Erythroblast (primary cell): ENCODE data around the gene IDUA.

Experiments used
- GATA1 ChIP-seq: IDR thresholded peaks from 2 replicates; pipeline ENCODE4 v1.6.1; 2011; ENCODE audit warnings: low read depth, mild to moderate bottlenecking, control low read depth, low read length, moderate library complexity
- POLR2A ChIP-seq: IDR thresholded peaks from 2 replicates; pipeline ENCODE4 v1.6.1; 2011; ENCODE audit warnings: mild to moderate bottlenecking, low read length

DNA sequence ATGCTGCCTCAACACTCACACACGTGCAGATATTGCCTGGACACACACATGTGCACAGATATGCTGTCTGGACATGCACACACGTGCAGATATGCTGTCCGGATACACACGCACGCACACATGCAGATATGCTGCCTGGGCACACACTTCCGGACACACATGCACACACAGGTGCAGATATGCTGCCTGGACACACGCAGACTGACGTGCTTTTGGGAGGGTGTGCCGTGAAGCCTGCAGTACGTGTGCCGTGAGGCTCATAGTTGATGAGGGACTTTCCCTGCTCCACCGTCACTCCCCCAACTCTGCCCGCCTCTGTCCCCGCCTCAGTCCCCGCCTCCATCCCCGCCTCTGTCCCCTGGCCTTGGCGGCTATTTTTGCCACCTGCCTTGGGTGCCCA, 39.3 kb downstream of the IDUA start:
- TF ChIP-seq POLR2A (no peak), GATA1 (no peak)
